GM18867 (cell line): ENCODE data around the gene TNRC6C.
"Not testable (repeated sequence)": the region's sequence is repeated elsewhere in the genome, so short reads cannot be mapped to it uniquely, and the experiment has no call there.

Source experiments
- ATAC-seq: cut with Tn5 transposase; IDR thresholded peaks from one replicate; pipeline ENCODE4 v1.9.1; 2021; ENCODE audit warnings: mild to moderate bottlenecking, moderate library complexity; ENCODE audit not compliant: unreplicated experiment

The TNRC6C gene

GRCh38 chr17:77961741-77962140 lies 3.2 kb downstream of the TNRC6C start:
- ATAC-seq = no peak

- no peak for ATAC-seq
These were observed 3.8 kb downstream of the TNRC6C start for GRCh38 chr17:77962348-77962747.

- no peak for ATAC-seq
These were observed 4.9 kb downstream of the TNRC6C start for GRCh38 chr17:77963441-77963840.

GRCh38 chr17:77965352-77965751 lies 6.8 kb downstream of the TNRC6C start:
- ATAC-seq = no peak

- no peak for ATAC-seq
These were observed 8.0 kb downstream of the TNRC6C start for GRCh38 chr17:77966476-77966875.

GRCh38 chr17:77968788-77969187 lies 10.3 kb downstream of the TNRC6C start:
- no peak for ATAC-seq

GRCh38 chr17:77972271-77972670 lies 13.8 kb downstream of the TNRC6C start:
- not testable (repeated sequence) for ATAC-seq

GRCh38 chr17:77973953-77974352 lies 15.4 kb downstream of the TNRC6C start:
- ATAC-seq = no peak

- no peak for ATAC-seq
These were observed 15.9 kb downstream of the TNRC6C start for GRCh38 chr17:77974396-77974795.

GRCh38 chr17:77982430-77982829 lies 23.9 kb downstream of the TNRC6C start:
- ATAC-seq = not testable (repeated sequence)

- ATAC-seq = no peak
These were observed 31.8 kb downstream of the TNRC6C start for GRCh38 chr17:77990301-77990700.

- ATAC-seq = not testable (repeated sequence)
These were observed 35.2 kb downstream of the TNRC6C start for GRCh38 chr17:77993735-77994134.

- no peak for ATAC-seq
These were observed 36.8 kb downstream of the TNRC6C start for GRCh38 chr17:77995146-77995852.

- ATAC-seq = no peak
These were observed 37.8 kb downstream of the TNRC6C start for GRCh38 chr17:77996256-77996655.

GRCh38 chr17:77999413-78000173 lies 41.1 kb downstream of the TNRC6C start:
- no peak for ATAC-seq

- no peak for ATAC-seq
These were observed 41.8 kb downstream of the TNRC6C start for GRCh38 chr17:78000341-78000740.

- no peak for ATAC-seq
These were observed 42.7 kb downstream of the TNRC6C start for GRCh38 chr17:78001182-78001581.

GRCh38 chr17:78001612-78002011 lies 43.1 kb downstream of the TNRC6C start:
- no peak for ATAC-seq

- no peak for ATAC-seq
These were observed 43.7 kb downstream of the TNRC6C start for GRCh38 chr17:78002166-78002565.

- no peak for ATAC-seq
These were observed 47.1 kb downstream of the TNRC6C start for GRCh38 chr17:78005452-78006171.

GRCh38 chr17:78006338-78006737 lies 47.8 kb downstream of the TNRC6C start:
- ATAC-seq = no peak

- no peak for ATAC-seq
These were observed 49.1 kb downstream of the TNRC6C start for GRCh38 chr17:78007647-78008046.
